ENCODE measurements around the gene NTSR1. TPM values are rescaled to one million over a fixed set of nuclear protein-coding genes. Genes with fewer than 3 reads are reported as not detected.

Gene NTSR1
- total RNA-seq, 3 donors from 2014 or later (not counting 1 experiment from before 2014, with no cell fraction given) = 0.11 to 0.45 TPM; not detected in 1

GRCh38 chr20:62792182-62792939 lies 83.7 kb downstream of the NTSR1 start:
- Mint-ChIP-seq H3K9me3 (no peaks in the 10 kb centered on the region), H3K4me1 (peaks cover 22 to 48% of the 10 kb centered on the region in 2 donors), H3K4me3 (peak overlapping the region; percentile 61), H3K36me3 (no peaks in the 10 kb centered on the region), H3K27me3 (ENCODE audit: low read depth in 2 of 2) (no peaks in the 10 kb centered on the region), H3K27ac (peak overlapping the region; percentile 93 to 95)
- Histone ChIP-seq H3K36me3 (ENCODE audit: control insufficient read depth, insufficient read depth, low read length) (no peaks in the 10 kb centered on the region), H3K9me3 (ENCODE audit: control insufficient read depth, insufficient read depth, low read length) (no peaks in the 10 kb centered on the region), H3K27me3 (ENCODE audit: control insufficient read depth, insufficient read depth, low read length) (no peaks in the 10 kb centered on the region), H3K4me1 (ENCODE audit: control insufficient read depth, insufficient read depth, low read length) (peaks cover 38% of the 10 kb centered on the region), H3K27ac (ENCODE audit: low read length) (no peak overlapping the region), H3K4me3 (ENCODE audit: low read length) (no peak overlapping the region)
- ATAC-seq = no peak
- DNase-seq = no peak
- intact Hi-C loops (cut with micrococcal nuclease) = loop anchor here (5.0 kb wide), 4 partner anchors 125 to 490 kb away; partner anchors contain the start of gene ADRM1
- WGBS (ENCODE audit: insufficient coverage) = 82% methylated on average over 9 of the region's 9 CpGs
- no peak for TF ChIP-seq CTCF (IDR thresholded peaks at IDR 0.05)

GRCh38 chr20:62792940-62793756 lies 84.5 kb downstream of the NTSR1 start:
- peak overlapping the region; percentile 57 for H3K4me3 ChIP-seq (ENCODE audit: low read length)
- TF ChIP-seq CTCF (IDR thresholded peaks at IDR 0.05) = no peak
- DNase-seq (peak in 1 of 2 donors; percentile 48), ATAC-seq (no peak)
- Mint-ChIP-seq H3K9me3 (no peaks in the 10 kb centered on the region), H3K27me3 (ENCODE audit: low read depth in 2 of 2) (no peaks in the 10 kb centered on the region), H3K36me3 (no peaks in the 10 kb centered on the region), H3K27ac (peak overlapping the region; percentile 93 to 95), H3K4me3 (peak overlapping the region; percentile 92), H3K4me1 (peaks cover 22 to 55% of the 10 kb centered on the region in 2 donors)
- H3K36me3 ChIP-seq (ENCODE audit: control insufficient read depth, insufficient read depth, low read length) = peaks cover 3% of the 10 kb centered on the region
- no peaks in the 10 kb centered on the region for H3K9me3 ChIP-seq (ENCODE audit: control insufficient read depth, insufficient read depth, low read length)
- peak overlapping the region; percentile 100 for H3K27ac ChIP-seq (ENCODE audit: low read length)
- intact Hi-C loops (cut with micrococcal nuclease) = loop anchor here (5.0 kb wide), 4 partner anchors 126 to 491 kb away; partner anchors contain the start of gene ADRM1
- 88% methylated on average over 22 of the region's 22 CpGs for WGBS (ENCODE audit: insufficient coverage)
- H3K27me3 ChIP-seq (ENCODE audit: control insufficient read depth, insufficient read depth, low read length) = no peaks in the 10 kb centered on the region
- peaks cover 39% of the 10 kb centered on the region for H3K4me1 ChIP-seq (ENCODE audit: control insufficient read depth, insufficient read depth, low read length)

DNA sequence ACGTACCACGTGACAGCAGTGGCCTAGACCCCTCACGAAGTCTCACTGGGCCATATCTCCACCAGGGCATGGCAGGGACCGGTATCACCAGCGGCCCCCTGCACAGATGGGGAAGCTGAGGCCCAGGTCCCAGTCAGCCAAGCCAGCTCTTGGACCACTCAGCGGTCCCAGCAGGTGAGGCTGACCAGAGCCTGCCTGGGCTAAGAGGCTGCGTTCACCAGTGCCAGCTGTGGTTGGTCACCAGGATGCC lies 85.0 kb downstream of the NTSR1 start:
- H3K27me3 ChIP-seq (ENCODE audit: control insufficient read depth, insufficient read depth, low read length) = no peaks in the 10 kb centered on the region
- WGBS (ENCODE audit: insufficient coverage) = 67% methylated on average over 7 of the region's 7 CpGs
- intact Hi-C loops (cut with micrococcal nuclease) = loop anchor here (1.0 to 5.0 kb wide), 7 partner anchors 11 to 491 kb away; partner anchors contain the start of genes ADRM1 and OGFR
- ATAC-seq (no peak), DNase-seq (no peak)
- peak overlapping the region; percentile 57 for H3K4me3 ChIP-seq (ENCODE audit: low read length)
- H3K27ac ChIP-seq (ENCODE audit: low read length) = peak overlapping the region; percentile 100
- H3K9me3 ChIP-seq (ENCODE audit: control insufficient read depth, insufficient read depth, low read length) = no peaks in the 10 kb centered on the region
- H3K4me1 ChIP-seq (ENCODE audit: control insufficient read depth, insufficient read depth, low read length) = peaks cover 39% of the 10 kb centered on the region
- no peak for TF ChIP-seq CTCF (IDR thresholded peaks at IDR 0.05)
- H3K36me3 ChIP-seq (ENCODE audit: control insufficient read depth, insufficient read depth, low read length) = peaks cover 8% of the 10 kb centered on the region
- Mint-ChIP-seq H3K4me1 (peaks cover 25 to 61% of the 10 kb centered on the region in 2 donors), H3K9me3 (no peaks in the 10 kb centered on the region), H3K4me3 (peak overlapping the region; percentile 92), H3K27ac (peak overlapping the region; percentile 93 to 95), H3K36me3 (no peaks in the 10 kb centered on the region), H3K27me3 (ENCODE audit: low read depth in 2 of 2) (no peaks in the 10 kb centered on the region)

Data from natural killer cell (primary cell).